ENCODE measurements around the gene TARBP1.
"Not testable (repeated sequence)": the region's sequence is repeated elsewhere in the genome, so short reads cannot be mapped to it uniquely, and the experiment has no call there.

The TARBP1 gene, protein sequence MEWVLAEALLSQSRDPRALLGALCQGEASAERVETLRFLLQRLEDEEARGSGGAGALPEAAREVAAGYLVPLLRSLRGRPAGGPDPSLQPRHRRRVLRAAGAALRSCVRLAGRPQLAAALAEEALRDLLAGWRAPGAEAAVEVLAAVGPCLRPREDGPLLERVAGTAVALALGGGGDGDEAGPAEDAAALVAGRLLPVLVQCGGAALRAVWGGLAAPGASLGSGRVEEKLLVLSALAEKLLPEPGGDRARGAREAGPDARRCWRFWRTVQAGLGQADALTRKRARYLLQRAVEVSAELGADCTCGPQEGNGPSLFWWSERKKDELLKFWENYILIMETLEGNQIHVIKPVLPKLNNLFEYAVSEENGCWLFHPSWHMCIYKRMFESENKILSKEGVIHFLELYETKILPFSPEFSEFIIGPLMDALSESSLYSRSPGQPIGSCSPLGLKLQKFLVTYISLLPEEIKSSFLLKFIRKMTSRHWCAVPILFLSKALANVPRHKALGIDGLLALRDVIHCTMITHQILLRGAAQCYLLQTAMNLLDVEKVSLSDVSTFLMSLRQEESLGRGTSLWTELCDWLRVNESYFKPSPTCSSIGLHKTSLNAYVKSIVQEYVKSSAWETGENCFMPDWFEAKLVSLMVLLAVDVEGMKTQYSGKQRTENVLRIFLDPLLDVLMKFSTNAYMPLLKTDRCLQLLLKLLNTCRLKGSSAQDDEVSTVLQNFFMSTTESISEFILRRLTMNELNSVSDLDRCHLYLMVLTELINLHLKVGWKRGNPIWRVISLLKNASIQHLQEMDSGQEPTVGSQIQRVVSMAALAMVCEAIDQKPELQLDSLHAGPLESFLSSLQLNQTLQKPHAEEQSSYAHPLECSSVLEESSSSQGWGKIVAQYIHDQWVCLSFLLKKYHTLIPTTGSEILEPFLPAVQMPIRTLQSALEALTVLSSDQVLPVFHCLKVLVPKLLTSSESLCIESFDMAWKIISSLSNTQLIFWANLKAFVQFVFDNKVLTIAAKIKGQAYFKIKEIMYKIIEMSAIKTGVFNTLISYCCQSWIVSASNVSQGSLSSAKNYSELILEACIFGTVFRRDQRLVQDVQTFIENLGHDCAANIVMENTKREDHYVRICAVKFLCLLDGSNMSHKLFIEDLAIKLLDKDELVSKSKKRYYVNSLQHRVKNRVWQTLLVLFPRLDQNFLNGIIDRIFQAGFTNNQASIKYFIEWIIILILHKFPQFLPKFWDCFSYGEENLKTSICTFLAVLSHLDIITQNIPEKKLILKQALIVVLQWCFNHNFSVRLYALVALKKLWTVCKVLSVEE (N-terminal part only)

DNA sequence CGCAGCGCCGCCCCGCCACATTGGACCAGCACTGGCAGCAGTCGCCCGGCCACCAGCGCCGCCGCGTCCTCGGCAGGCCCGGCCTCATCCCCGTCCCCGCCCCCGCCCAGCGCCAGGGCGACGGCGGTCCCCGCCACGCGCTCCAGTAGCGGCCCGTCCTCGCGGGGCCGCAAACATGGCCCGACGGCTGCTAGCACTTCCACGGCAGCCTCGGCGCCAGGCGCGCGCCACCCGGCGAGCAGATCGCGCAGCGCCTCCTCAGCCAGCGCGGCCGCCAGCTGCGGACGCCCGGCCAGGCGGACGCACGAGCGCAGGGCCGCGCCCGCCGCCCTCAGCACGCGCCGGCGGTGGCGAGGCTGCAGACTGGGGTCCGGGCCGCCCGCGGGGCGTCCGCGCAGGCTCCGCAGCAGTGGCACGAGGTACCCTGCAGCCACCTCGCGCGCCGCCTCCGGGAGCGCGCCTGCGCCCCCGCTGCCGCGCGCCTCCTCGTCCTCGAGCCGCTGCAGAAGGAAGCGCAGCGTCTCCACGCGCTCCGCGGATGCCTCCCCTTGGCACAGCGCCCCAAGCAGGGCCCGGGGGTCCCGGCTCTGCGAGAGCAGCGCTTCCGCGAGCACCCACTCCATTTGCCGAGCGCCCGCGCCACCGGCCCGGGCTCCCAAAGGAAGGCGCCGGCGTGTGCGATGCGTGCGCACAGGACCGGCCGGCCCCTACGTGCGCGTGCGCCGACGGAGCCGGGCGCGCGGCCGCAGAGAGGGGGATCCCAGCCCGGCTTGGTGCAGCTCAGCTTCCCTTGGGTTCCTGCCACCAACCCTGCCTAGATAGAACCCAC is at the start of gene TARBP1:
TARBP1 (minus strand) TSS at position 699 of the 829 bp plus-strand sequence; CDS start at position 623, 76 bp downstream.
- DNase-seq: peak; percentile 20

DNA sequence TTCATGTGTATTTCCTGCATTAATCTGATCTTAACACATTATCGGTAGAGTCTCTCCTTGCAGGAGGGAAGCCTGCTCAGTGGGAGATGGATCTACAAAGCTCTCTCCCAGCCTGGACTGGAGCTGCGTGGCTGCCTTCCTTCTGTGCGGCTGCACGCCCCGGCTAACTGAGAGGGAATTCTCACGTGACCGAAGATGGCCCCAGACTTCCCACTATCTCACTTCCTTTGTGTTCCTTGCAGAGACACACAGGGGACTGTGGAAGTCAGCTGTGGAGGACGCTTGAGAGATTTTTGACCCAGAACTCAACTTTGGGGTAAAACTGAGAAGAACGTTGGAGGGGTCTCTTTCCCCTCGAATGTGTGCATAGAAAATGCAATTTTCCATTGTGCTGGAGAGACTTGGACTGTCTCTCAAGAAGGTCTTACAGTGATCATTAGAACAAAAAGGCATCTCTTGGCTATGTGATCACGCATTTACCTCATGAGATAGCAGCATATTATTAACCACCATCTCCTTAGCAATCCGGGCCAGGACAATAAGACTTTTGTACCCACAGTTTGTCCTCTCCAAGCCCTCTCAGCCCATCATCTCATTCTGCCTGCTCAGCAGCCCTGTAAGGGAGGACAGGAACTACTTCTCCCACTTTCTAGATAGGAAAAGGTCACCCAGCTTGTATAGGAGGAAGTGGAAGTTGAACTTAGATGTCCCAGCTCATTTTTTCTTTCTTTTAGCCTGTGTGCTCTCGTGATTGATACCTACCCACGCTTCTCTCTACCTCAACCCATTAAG is 49.3 kb upstream of the TARBP1 start:
- DNase-seq: no peak

DNA sequence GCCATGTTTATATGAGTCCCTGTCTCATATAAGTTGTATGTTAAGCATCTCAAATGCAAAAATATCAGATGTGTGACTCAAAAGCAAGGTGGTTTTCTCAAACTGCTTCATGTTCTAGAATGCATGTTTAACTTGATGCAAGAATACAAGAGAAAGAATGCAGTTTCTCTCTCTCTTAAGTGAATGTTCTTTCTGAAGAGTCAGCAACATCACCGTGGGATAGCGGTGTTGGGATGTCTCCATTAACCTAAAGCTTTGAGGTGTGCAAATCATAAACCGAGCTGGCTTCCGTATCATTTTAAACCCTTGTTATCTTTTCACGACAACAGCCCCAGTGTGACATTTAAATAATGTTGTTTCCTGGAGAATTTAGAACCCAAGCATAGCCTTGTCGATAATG is 48.4 kb upstream of the TARBP1 start:
- no peak for DNase-seq

DNA sequence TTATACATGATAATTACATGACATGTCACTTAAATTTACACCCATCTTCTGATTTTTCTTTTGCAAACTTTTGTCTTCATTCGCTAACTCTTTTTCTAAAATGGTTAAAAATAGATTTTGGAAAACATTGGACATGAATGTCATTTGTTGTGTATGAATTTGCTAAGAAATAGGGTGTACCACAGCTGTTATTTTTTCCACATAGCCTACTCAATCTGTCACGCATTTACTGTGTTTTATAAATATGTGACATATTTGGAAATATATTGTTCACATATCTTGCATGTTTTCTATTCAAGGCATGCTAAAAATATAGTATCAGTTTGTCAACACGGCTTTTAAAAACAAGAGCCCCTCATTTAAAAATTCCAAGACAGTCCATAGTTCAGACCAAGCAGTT is 47.9 kb upstream of the TARBP1 start:
- no peak for DNase-seq

DNA sequence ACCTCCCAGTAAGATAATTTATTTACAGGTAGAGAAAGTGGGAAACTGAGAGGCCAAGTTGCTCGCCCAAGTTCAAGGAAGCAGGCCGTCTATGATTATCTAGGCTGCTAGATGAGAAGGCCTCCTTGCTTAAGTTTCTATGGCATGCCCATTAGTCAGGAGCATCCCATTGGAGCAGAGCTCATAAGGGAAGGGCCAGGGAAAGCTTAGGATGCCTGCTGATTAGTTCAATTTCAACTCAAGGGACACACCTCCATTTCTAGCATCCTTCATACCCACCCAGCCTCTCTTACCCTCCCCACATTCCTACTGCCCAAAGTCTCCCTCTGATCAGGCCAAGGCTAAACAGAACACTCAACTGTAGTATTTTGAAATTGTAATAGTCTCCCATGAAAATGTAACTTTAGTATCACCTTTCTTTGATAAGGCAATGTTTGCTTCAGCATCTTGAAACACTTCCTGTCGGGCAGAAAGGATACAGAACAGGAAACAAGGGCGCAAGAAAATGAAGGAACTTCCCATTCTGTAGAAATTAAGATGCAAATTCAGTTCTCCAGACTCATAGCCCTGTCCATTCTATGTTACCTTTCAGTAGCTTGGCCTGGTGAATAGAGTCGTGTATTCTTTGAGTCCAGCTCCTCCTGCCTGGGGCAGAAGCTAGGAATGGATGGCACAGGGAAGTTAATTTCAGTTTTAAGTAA is 46.3 kb upstream of the TARBP1 start:
- DNase-seq: no peak

DNA sequence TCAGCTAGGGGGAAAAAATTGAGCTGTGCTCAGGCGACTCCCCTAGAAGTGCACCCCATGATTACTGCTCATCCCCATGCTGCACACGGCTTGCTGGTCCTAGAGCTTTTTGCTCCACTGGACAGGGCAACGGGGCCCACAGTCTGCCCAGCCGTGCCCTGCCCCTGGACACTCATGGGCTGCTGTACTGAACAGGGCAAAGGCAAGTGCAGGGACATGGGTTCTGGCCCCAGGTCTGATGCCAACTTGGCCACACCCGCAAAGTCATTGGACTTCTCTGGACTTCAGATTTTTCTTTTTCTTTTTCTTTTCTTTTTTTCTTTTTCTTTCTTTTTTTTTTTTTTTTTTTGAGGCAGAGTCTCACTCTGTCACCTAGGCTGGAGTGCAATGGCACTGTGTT is 42.9 kb upstream of the TARBP1 start:
- no peak for DNase-seq

DNA sequence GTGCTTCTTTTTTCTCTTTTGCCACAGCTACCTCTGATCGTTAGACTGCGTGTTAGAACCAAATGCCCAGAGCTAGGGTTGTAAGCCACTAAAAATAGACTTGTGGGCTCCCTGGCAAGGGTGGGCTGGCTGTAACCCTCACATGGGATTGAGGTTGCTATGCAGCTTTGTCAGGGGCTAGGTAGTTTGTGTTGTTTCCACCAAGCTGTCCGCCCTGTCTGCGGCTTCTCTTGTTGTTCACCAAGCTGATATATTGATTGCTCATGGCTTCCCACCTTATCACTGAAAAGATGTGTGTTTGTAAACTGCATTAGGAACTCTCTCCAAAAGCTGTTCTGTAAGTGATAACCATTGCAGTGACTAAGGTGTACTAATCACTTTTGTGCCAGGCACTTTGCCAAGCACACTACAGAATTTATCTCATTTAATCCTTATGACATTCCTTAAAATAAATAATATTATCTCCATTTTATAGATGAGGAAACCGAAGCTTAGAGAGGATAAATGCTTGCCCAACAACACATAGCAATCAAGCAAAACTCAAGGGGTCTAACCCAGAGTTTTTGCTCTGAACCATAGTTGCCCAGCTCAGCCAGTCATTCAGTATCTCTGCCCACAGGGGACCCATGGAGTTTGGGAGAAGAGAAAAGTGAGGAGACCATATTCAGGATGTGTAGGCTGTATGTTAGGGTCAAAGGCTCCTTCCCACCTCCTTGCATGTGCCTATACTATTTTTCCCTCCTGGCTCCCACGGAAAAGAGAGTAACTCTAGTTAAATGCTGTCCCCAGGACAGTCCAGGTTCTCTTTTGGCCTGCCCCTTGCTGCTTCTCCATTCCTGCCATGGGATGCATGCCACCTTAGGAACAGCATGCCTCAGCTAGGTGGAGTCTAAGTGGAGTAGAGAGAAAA is 42.2 kb upstream of the TARBP1 start:
- DNase-seq: no peak

DNA sequence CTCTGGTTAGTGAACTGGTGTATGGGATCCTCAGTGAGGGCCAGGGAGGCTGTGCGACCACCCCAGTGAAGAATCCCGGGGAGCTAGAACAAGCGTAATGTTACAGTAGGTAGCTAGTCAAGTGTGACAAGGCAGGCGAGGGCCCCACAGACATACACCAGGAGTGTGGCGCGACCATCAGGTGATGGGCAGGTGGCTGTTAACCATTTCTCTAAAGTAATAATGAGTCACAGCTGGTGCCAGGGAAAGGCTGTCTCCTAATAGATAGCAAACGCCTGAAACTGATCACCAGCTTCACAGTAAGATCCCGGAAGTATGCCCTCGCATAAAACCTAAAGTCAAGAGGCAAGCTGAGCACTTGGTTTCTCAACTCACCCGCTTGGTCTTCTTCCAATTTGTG is 40.5 kb upstream of the TARBP1 start:
- peak; percentile 39 for DNase-seq

DNA sequence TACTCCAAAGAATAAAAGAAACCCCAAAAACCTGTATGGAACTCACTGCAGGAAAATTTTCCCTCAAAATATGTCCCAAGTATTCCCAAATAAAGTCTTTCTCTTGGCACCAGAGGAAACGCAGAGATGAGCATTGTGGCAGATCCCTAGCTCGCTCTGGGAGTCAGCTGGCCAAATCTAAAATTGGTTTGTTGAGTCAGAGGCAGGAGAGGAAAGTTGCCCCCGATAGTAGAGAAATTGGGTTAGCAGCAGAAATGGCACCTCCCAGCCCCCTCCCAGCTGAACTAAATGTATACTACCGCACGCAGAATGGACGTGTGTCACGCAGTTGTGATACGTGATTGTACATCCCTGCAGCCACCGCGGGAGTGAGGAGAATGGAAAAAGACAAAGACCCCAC is 39.9 kb upstream of the TARBP1 start:
- DNase-seq: no peak

DNA sequence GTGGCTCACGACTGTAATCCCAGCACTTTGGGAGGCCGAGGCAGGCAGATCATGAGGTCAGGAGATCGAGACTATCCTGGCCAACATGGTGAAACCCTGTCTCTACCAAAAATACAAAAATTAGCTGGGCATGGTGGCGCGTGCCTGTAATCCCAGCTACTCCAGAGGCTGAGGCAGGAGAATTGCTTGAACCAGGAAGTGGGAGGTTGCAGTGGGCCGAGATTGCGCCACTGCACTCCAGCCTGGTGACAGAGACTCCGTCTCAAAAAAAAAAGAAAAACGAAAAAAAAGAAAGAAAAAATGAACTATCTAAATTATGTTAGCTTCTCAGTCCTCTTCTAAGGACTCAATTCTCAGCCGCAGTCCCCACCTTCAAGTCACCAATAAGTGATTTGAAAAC is 39.1 kb upstream of the TARBP1 start:
- not testable (repeated sequence) for DNase-seq

DNA sequence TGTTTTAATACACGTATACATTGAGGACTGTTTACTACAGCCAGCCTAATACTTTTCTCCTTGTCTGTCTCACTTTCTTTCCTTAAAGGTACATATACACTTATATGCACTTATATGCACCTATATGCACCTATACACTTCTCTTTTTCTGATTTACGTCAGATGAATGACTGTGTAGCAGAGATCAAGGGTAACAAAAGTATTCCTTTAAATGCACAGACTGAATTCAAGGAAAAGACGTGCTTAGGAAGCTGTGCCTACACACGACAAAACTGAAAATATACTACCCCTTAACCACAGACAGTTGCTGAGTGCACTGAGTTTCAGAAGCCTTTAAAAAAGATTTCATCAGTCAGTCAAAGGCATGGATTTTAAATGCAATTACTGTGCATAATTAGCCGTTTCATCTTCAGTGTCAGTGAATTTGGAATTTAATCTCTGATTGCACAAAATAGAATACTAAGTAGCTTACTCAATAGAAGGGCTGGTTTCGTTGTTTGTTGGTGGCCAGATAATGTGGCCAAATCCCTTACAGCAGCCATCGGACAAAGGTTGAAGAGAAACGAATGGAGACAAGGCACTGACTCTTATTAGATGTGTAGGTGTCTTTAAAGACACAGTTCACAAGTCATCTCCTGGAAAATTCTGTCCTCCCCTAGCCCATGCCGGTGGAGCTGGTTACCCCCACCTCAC is 38.3 kb upstream of the TARBP1 start:
- no peak for DNase-seq

DNA sequence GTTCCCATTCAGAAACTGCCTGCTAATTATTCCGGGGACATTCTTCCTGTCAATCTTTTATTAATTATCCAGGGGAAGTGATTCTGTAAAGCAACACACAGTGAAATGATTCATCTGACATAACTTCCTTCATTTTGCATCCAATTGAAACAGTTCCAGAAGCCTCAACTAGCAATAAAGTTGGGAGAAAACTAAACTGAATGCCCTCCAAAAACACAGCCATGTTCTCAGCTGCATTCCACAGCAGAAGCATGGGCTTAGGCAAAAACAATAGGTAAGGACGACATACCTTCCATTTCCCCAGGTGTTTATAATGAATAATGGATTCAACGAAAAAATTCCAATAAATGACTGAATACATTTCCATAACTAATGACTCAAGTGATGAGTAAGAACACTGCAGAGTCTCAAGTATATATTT is 36.9 kb upstream of the TARBP1 start:
- no peak for DNase-seq

DNA sequence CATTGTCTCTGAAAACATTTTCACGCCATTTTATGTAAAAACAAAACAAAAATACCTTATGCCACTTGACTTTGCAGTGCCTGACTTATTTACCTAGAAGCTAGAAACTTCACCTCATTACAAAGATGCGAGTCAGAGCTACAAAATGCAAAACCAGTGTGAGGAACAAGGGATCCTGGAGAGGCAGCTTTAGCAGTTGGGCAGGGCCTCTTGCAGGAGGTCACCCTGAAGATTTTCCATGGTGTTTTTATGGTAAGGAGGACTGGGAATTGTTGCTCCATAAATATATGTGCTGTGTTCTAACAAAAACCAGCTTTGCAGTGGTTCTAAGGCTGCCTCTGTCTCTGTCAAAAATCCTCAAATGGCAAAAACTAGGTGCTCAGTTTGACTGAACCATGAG is 36.4 kb upstream of the TARBP1 start:
- no peak for DNase-seq

DNA sequence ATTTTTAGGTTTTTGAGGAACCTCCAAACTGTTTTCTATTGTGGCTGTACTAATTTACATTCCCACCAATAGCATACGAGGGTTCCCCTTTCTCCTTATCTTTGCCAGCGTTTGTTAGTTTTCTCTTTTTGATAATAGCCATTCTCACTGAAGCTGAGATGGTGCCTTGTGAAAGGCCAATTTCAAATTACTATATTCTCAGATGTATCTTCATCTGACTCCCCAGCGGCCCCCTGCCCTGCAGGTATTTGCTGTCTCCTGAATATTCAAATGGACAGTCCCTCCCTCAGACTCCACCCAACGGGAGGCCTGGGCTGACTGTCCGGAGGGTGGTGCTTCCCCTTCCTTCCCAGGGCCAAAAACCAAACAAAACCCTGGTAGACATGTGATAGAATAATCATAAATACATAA is 33.5 kb upstream of the TARBP1 start:
- no peak for DNase-seq

DNA sequence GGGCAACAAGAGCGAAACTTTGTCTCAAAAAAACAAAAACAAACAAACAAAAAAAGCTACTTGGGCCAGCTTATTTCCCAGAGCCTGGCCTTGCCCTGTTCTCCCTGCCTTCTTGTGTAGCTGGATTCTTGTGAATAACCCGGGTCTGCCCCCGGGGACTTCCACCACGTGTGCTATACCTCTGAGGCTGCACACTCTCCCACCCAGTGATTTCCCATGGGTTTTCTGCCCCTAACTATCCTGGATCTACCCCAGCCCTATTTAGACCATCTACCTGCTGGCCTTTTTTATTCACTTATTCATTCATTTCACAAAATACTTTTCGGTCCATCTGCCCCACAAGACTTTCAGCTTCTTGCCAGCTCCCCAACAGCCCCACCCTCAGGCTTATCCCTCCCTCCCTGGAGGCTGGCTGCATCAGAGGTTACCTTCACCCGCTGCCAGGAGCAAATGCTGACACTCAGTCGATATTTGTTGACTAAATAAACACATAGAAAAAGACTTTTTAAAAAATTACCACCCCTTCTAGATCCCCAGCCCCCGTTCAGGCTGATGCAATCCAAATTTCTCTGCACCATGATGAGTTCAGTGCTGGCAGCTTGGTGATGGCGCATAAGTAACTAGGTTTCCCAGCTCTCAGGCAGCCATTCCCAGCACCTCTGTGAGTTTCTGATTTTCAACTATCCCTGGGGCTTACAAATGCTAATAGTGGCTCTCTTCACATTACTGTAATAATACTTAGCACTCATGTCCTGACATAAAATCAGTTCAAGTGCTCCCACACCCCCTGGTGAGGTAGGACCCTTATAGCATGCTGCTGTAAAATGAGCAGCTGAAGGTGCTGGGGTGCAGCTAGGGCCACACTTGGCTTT is 30.7 kb upstream of the TARBP1 start:
- DNase-seq: no peak

DNA sequence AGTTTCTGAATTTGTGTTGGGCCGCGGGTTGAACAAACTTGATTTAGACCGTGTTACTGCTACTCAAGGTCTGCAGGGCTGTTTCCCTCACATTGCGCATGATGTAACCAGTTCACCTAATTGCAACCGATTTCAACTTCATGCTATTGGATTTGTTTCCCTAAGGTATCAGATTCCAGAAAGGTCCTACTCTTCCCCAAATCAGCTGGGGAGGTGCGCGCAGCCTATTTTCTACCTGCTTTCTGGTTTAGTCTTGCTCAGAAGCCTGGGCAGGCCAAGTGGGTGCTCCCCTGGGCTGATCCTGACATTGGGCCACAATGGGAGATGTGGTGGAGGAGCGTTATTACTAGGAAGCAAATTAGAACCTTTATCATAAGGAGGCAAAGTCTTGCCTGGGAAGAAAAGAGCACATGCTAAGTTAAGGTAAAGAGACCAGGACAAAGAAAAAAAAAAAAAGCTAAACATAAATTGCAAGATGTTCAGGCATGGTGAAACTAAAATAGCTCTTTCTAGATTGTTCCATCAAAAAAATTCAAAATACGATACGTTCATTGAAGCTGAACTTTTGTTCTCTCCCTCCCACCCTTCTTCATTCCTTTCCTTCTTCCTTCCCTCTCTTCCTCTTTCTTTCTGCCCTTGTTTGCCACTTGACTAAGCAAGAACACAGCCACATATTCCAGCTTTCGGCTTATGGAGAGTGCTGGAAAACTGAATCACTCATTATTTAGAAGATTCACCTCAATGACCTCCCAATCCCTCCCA is 28.8 kb upstream of the TARBP1 start:
- DNase-seq: no peak

DNA sequence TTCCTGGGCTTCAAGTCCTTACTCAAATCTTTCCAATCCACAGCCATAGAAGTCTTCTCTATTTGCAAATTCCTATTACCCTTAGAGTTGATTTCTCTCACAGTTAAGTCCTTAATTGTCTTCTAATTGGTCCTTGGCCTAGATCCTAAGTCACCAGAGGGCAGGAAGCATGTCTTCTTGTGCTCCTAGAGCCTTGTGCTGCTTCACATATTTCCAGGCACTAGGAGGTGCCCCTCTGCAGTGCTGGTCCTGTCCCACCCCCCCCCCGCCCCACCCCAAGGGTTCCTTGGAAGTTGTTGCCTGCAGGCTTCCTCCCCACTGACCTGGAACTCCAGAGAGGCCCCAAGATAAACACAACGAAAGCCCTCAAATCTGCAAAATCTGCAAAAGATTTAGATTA is 28.1 kb upstream of the TARBP1 start:
- no peak for DNase-seq

Measured in NCI-H2029 treated with DMSO at 0.1 percent for 48 hours (cell line).